ENCODE data around the gene FCHO1.

DNA sequence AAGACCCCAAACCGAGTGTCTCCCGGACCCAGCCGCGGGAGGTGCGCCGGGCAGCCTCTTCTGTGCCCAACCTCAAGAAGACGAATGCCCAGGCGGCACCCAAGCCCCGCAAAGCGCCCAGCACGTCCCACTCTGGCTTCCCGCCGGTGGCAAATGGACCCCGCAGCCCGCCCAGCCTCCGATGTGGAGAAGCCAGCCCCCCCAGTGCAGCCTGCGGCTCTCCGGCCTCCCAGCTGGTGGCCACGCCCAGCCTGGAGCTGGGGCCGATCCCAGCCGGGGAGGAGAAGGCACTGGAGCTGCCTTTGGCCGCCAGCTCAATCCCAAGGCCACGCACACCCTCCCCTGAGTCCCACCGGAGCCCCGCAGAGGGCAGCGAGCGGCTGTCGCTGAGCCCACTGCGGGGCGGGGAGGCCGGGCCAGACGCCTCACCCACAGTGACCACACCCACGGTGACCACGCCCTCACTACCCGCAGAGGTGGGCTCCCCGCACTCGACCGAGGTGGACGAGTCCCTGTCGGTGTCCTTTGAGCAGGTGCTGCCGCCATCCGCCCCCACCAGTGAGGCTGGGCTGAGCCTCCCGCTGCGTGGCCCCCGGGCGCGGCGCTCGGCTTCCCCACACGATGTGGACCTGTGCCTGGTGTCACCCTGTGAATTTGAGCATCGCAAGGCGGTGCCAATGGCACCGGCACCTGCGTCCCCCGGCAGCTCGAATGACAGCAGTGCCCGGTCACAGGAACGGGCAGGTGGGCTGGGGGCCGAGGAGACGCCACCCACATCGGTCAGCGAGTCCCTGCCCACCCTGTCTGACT, 24.1 kb upstream of the FCHO1 start:
- no peak for TF ChIP-seq EZH2 (IDR thresholded peaks at IDR 0.05; ENCODE audit: borderline replicate concordance, low read length)
- TF ChIP-seq, protein P1, sequence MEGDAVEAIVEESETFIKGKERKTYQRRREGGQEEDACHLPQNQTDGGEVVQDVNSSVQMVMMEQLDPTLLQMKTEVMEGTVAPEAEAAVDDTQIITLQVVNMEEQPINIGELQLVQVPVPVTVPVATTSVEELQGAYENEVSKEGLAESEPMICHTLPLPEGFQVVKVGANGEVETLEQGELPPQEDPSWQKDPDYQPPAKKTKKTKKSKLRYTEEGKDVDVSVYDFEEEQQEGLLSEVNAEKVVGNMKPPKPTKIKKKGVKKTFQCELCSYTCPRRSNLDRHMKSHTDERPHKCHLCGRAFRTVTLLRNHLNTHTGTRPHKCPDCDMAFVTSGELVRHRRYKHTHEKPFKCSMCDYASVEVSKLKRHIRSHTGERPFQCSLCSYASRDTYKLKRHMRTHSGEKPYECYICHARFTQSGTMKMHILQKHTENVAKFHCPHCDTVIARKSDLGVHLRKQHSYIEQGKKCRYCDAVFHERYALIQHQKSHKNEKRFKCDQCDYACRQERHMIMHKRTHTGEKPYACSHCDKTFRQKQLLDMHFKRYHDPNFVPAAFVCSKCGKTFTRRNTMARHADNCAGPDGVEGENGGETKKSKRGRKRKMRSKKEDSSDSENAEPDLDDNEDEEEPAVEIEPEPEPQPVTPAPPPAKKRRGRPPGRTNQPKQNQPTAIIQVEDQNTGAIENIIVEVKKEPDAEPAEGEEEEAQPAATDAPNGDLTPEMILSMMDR (conservative IDR thresholded peaks at IDR 0.05 in 1 of 2, IDR thresholded peaks at IDR 0.05 in 1 of 2; ENCODE audit: extremely low read depth in 1 of 2, insufficient read depth in 1 of 2, low read depth in 1 of 2, low read length in 2 of 2), result no peak
